ENCODE measurements around the gene CD207. TPM values are rescaled to one million over a fixed set of nuclear protein-coding genes. Genes with fewer than 3 reads are reported as not detected.

The CD207 gene
- total RNA-seq, 2 experiments from 2014 or later: not detected

- Mint-ChIP-seq H3K27ac (no peak within 1 kb of the TSS), H3K4me3 (peak within 1 kb of the TSS; percentile 33), H3K9me3 (no peaks in the 10 kb centered on the region), H3K36me3 (no peaks in the 10 kb centered on the region), H3K27me3 (peaks cover 64% of the 10 kb centered on the region), H3K4me1 (peaks cover 12% of the 10 kb centered on the region)
- no peak for DNase-seq
Observed at GRCh38 chr2:70790136-70790828, 45.3 kb downstream of the CD207 start, which contains the start of gene FIGLA. Gene FIGLA (minus strand): TSS chr2:70790643. CDS start chr2:70790638, 5 bp downstream.

- H3K27me3 Mint-ChIP-seq: peaks cover 64% of the 10 kb centered on the region
- no peaks in the 10 kb centered on the region for H3K9me3 Mint-ChIP-seq
- peak; percentile 74 for DNase-seq
- no peak overlapping the region for H3K27ac Mint-ChIP-seq
- peaks cover 14% of the 10 kb centered on the region for H3K4me1 Mint-ChIP-seq
- no peaks in the 10 kb centered on the region for H3K36me3 Mint-ChIP-seq
- peak overlapping the region; percentile 33 for H3K4me3 Mint-ChIP-seq
Observed at GRCh38 chr2:70789304-70790135, 46.1 kb downstream of the CD207 start.

GRCh38 chr2:70785137-70785911 is 50.3 kb downstream of the CD207 start:
- no peaks in the 10 kb centered on the region for H3K36me3 Mint-ChIP-seq
- no peak overlapping the region for H3K27ac Mint-ChIP-seq
- H3K27me3 Mint-ChIP-seq: peaks cover 42% of the 10 kb centered on the region
- H3K4me1 Mint-ChIP-seq: peaks cover 12% of the 10 kb centered on the region
- no peaks in the 10 kb centered on the region for H3K9me3 Mint-ChIP-seq
- no peak overlapping the region for H3K4me3 Mint-ChIP-seq
- peak; percentile 50 for DNase-seq

GRCh38 chr2:70784320-70784719 is 51.3 kb downstream of the CD207 start:
- H3K4me1 Mint-ChIP-seq: peaks cover 6% of the 10 kb centered on the region
- peaks cover 33% of the 10 kb centered on the region for H3K27me3 Mint-ChIP-seq
- H3K36me3 Mint-ChIP-seq: no peaks in the 10 kb centered on the region
- DNase-seq: no peak
- no peak overlapping the region for H3K27ac Mint-ChIP-seq
- H3K9me3 Mint-ChIP-seq: no peaks in the 10 kb centered on the region
- no peak overlapping the region for H3K4me3 Mint-ChIP-seq

Other genes with a start within 250 kb of the CD207 start
- 10 to 100 TPM; 33.2 to 36.1 TPM for gene ADD2, start 67.6 kb downstream of the CD207 start, total RNA-seq
- gene FIGLA, start 45.2 kb downstream of the CD207 start, total RNA-seq: not detected
- not detected for gene CLEC4F, start 15.2 kb downstream of the CD207 start, total RNA-seq
- gene VAX2, start 64.8 kb upstream of the CD207 start, total RNA-seq: not detected
- gene ATP6V1B1, start 100.1 kb upstream of the CD207 start, total RNA-seq: not detected
- gene ANKRD53, start 142.8 kb upstream of the CD207 start, total RNA-seq: under 1 TPM; 0.21 to 0.38 TPM
- 10 to 100 TPM; 81.6 to 87.2 TPM for gene TEX261, start 159.1 kb upstream of the CD207 start, total RNA-seq
- gene NAGK, start 232.8 kb upstream of the CD207 start, total RNA-seq: 10 to 100 TPM; 55.6 to 62.1 TPM